Endothelial cell of umbilical vein (primary cell): ENCODE data around the gene APP. TPM values are rescaled to one million over a fixed set of nuclear protein-coding genes. Genes with fewer than 3 reads are reported as not detected.

Experiments
- BruUV-seq: library from RNA; stranded (reverse); fragments of 400-500 nt; replicated peaks from 2 replicates; lab custom pipeline; 2021; lab: Mats Ljungman, UMichigan
- CTCF ChIA-PET: fragments of 300-600, 350-600 bp; sonication (Branson Sonifier 250); formaldehyde crosslinking; loops from one replicate; lab custom pipeline; 2021; ENCODE audit warnings: antibody characterized with exemption, inconsistent platforms; lab: Charles Lee
- POLR2A ChIA-PET: fragments of 300-600, 350-600 bp; sonication (Branson Sonifier 250); formaldehyde crosslinking; loops from one replicate; lab custom pipeline; 2021; ENCODE audit warnings: antibody characterized with exemption, inconsistent platforms; lab: Charles Lee
- DNase-seq: peaks from one replicate; pipeline ENCODE4 v3.0.0-alpha.2; 2011; ENCODE audit warnings: low read depth, low spot score
- FAIRE-seq: peaks from 2 replicates; lab custom pipeline; 2011; peaks lifted over from hg19 to GRCh38; lab: Jason Lieb, UNC
- H2AFZ ChIP-seq: 2 replicates; pipeline ENCODE4 v1.6.0; 2012; ENCODE audit warnings: low read depth, low read length, control low read depth, inconsistent platforms
- H3K27ac ChIP-seq: 2 replicates; pipeline ENCODE4 v1.5.1; 2011; ENCODE audit warnings: low read depth, mild to moderate bottlenecking, control low read depth, low read length, moderate library complexity; ENCODE audit not compliant: insufficient read depth
- H3K27me3 ChIP-seq, 2 experiments: 2 replicates each; pipeline versions ENCODE4 v1.6.0 to v1.6.1; 2011; ENCODE audit warnings: low read length in 2 of 2, mixed read lengths in 1 of 2; ENCODE audit not compliant: control insufficient read depth in 2 of 2, insufficient read depth in 2 of 2
- H3K36me3 ChIP-seq, 2 experiments: 2 replicates in 1 of 2; 3 replicates in 1 of 2; pipeline ENCODE4 v1.5.1; 2011; ENCODE audit warnings: low read length in 2 of 2, mild to moderate bottlenecking in 1 of 2, moderate library complexity in 1 of 2; ENCODE audit not compliant: control insufficient read depth in 2 of 2, insufficient read depth in 2 of 2; ENCODE audit errors: extremely low read depth in 1 of 2
- H3K4me1 ChIP-seq: 3 replicates; pipeline ENCODE4 v1.5.1; 2011; ENCODE audit warnings: mild to moderate bottlenecking, low read length; ENCODE audit not compliant: control insufficient read depth, insufficient read depth; ENCODE audit errors: extremely low read depth
- H3K4me2 ChIP-seq: 2 replicates; pipeline ENCODE4 v1.6.1; 2011; ENCODE audit warnings: low read length, control low read depth, mixed read lengths; ENCODE audit not compliant: insufficient read depth
- H3K4me3 ChIP-seq, 3 experiments: fragments of 200-600 bp in 1 of 3; sonication (generic), shearing (Covaris generic) in 1 of 3; replicated peaks in 1 of 3; 2 replicates each; pipeline ENCODE4 v1.5.1; 2011 to 2016; ENCODE audit warnings: control low read depth in 3 of 3, low read length in 3 of 3, mild to moderate bottlenecking in 2 of 3, inconsistent platforms in 1 of 3, low read depth in 1 of 3, moderate library complexity in 1 of 3; ENCODE audit not compliant: insufficient read depth in 1 of 3
- H3K79me2 ChIP-seq: 2 replicates; pipeline ENCODE4 v1.6.0; 2012; ENCODE audit warnings: low read length, inconsistent platforms; ENCODE audit not compliant: control insufficient read depth, insufficient read depth
- H3K9ac ChIP-seq: replicated peaks from 2 replicates; pipeline ENCODE3; 2011; ENCODE audit warnings: low read length, control low read depth; ENCODE audit not compliant: insufficient read depth; ENCODE audit errors: extremely low read depth
- H3K9me1 ChIP-seq: replicated peaks from 3 replicates; pipeline ENCODE4 v1.6.0; 2011; ENCODE audit warnings: mild to moderate bottlenecking, low read length; ENCODE audit not compliant: control insufficient read depth, insufficient read depth; ENCODE audit errors: extremely low read depth
- H3K9me3 ChIP-seq: replicated peaks from 2 replicates; pipeline ENCODE4 v1.5.1; 2012; ENCODE audit warnings: low read length, inconsistent platforms; ENCODE audit not compliant: control insufficient read depth, insufficient read depth
- H4K20me1 ChIP-seq: replicated peaks from 2 replicates; pipeline ENCODE3; 2011; ENCODE audit warnings: mild to moderate bottlenecking, low read length; ENCODE audit not compliant: control insufficient read depth, insufficient read depth; ENCODE audit errors: extremely low read depth
- CTCF ChIP-seq, 2 donors: IDR thresholded peaks; 1 replicate in 1 of 2; 2 replicates in 1 of 2; pipeline ENCODE4 v1.5.1; 2011; ENCODE audit warnings: low read length in 2 of 2, mild to moderate bottlenecking in 2 of 2, moderate library complexity in 2 of 2, control low read depth in 1 of 2, inconsistent platforms in 1 of 2, low read depth in 1 of 2; ENCODE audit not compliant: insufficient read depth in 1 of 2; ENCODE audit errors: extremely low read depth in 1 of 2
- EZH2 ChIP-seq: IDR thresholded peaks from 2 replicates; pipeline ENCODE4 v1.6.1; 2012; ENCODE audit warnings: borderline replicate concordance, low read depth, mild to moderate bottlenecking, moderate library complexity, low read length, inconsistent platforms; ENCODE audit not compliant: severe bottlenecking
- FOS ChIP-seq: IDR thresholded peaks from 2 replicates; pipeline ENCODE4 v1.6.1; 2011; ENCODE audit warnings: mild to moderate bottlenecking, low read length, moderate library complexity, borderline replicate concordance; ENCODE audit not compliant: insufficient read depth
- GATA2 ChIP-seq: IDR thresholded peaks from 2 replicates; pipeline ENCODE4 v1.7.0; 2011; ENCODE audit warnings: low read depth, mild to moderate bottlenecking, moderate library complexity, mixed read lengths, low read length; ENCODE audit not compliant: insufficient read length, insufficient read depth
- JUN ChIP-seq: IDR thresholded peaks from 2 replicates; pipeline ENCODE4 v1.6.1; 2011; ENCODE audit warnings: borderline replicate concordance, low read depth; ENCODE audit not compliant: insufficient read length, insufficient read depth
- MAX ChIP-seq: IDR thresholded peaks from 2 replicates; pipeline ENCODE4 v1.6.1; 2011; ENCODE audit not compliant: insufficient read depth, insufficient read length
- MYC ChIP-seq: IDR thresholded peaks from one replicate; pipeline ENCODE4 v1.6.1; 2011; ENCODE audit warnings: mild to moderate bottlenecking, low read depth, low read length
- POLR2A ChIP-seq: IDR thresholded peaks from 2 replicates; pipeline ENCODE4 v1.6.1; 2012; ENCODE audit warnings: low read depth, mild to moderate bottlenecking, control low read depth, low read length
- POLR2AphosphoS5 ChIP-seq: IDR thresholded peaks from 2 replicates; pipeline ENCODE4 v1.6.1; 2012; ENCODE audit warnings: low read depth, mild to moderate bottlenecking, control low read depth, low read length, moderate library complexity; ENCODE audit not compliant: insufficient read depth
- dilution Hi-C: fragments of 300-500 bp; cut with MboI; formaldehyde crosslinking; loops from one replicate; pipeline ENCODE4 v1.15.0; 2019; ENCODE audit warnings: low sequenced_read_pairs; ENCODE audit not compliant: extremely low pct_ligation_motif_present
- intact Hi-C: fragments of 100-400 bp; cut with micrococcal nuclease; formaldehyde crosslinking; loops from one replicate; pipeline ENCODE4 v1.10.0; 2022
- polyA plus RNA-seq, 4 experiments: library from polyadenylated mRNA; depleted of rRNA in 3 of 4; stranded (reverse) in 3 of 4; unstranded in 1 of 4; fragments of >200 nt; gene quantifications; 2 replicates each; pipeline versions ENCODE4 v1.2.1 to v1.2.3, GENCODE V29; 2011 to 2012; ENCODE audit warnings: missing spikeins in 1 of 4
- total RNA-seq: library from RNA; stranded (reverse); gene quantifications from 2 replicates; pipeline ENCODE4 v1.2.3, GENCODE V29; 2021

APP gene
- total and polyA plus RNA-seq, 2 donors (not counting 3 experiments of a cell fraction or from before 2014, with no cell fraction given), result 914 to 928 TPM

- Histone ChIP-seq H3K4me1 (peaks cover 4% of the 10 kb centered on the region), H3K27me3 (no peaks in the 10 kb centered on the region), H3K4me3 (no peak overlapping the region), H3K9me1 (no peaks in the 10 kb centered on the region), H3K9me3 (no peaks in the 10 kb centered on the region), H2AFZ (no peak overlapping the region), H3K27ac (no peak overlapping the region), H3K79me2 (peaks cover 91% of the 10 kb centered on the region), H3K4me2 (no peak overlapping the region), H3K36me3 (peaks cover 3 to 8% of the 10 kb centered on the region in 2 experiments), H4K20me1 (peaks cover 5% of the 10 kb centered on the region), H3K9ac (no peak overlapping the region)
- intact Hi-C loops (no loop called here), dilution Hi-C loops (no loop called here)
- FAIRE-seq, result no peak
- TF ChIP-seq MYC, result no peak
- TF ChIP-seq POLR2AphosphoS5, result no peak
- TF ChIP-seq FOS, result no peak
- TF ChIP-seq MAX, result no peak
- POLR2A ChIA-PET, result no interaction called here
- DNase-seq, result no peak
- CTCF ChIA-PET, result interaction anchor here (1.2 to 1.4 kb wide), 2 partner anchors 132 to 142 kb away, joined by 3 to 4 read pairs; partner anchors contain the start of gene APP
- BruUV-seq, result no TSS peak
These were observed 142.9 kb downstream of the APP start for GRCh38 chr21:26027696-26028095.

DNA sequence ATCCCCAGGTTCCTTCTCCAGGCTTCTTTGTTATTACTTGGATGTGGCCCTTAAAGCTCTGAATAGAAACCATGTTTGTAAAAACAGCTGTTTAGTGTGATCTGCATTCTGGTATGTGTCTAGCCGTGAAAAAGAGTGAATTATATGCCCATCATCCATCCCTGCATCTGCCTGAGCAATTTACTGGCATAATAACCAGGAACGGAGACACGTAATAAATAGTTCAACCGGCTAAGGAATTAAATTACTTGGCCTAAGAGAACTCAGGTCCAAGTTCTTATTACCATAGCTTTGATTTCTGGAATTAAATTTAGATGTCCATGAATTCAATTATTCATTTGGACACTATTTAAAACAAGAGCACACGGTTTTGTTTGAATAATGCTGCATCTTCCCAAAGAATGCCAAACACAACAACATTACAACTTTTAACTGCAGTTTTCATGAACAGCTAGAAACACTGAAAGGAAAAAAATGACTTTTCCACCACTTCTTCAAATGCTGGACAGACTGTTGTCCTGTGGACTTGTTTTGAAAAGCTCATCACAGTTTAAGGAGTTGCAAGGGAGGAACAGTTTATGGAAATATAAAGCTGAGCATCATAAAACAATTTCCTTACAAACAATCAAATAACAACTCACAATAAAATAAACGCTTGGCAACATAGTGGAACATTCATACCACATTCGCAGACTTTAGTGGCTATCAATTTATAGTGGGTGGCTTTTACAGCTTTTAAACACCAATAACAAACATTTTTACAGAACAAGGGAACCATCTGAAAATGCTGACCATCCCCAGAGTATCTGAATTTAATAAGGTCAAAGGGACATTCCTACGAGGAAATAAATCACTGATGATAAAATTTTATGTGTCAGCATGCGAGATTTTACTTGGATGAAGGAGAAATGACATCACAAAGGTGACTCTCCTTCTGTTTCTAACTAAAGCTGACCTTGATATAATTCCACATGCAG is 144.7 kb downstream of the APP start:
- FAIRE-seq (no peak), DNase-seq (no peak)
- Histone ChIP-seq H3K36me3 (peaks cover 12 to 15% of the 10 kb centered on the region in 2 experiments), H2AFZ (no peak overlapping the region), H3K4me2 (no peak overlapping the region), H3K27me3 (no peaks in the 10 kb centered on the region), H3K9me1 (no peaks in the 10 kb centered on the region), H3K79me2 (peaks cover 88% of the 10 kb centered on the region), H3K9ac (no peak overlapping the region), H3K4me1 (peaks cover 4% of the 10 kb centered on the region), H4K20me1 (peaks cover 2% of the 10 kb centered on the region), H3K9me3 (no peaks in the 10 kb centered on the region), H3K4me3 (no peak overlapping the region), H3K27ac (no peak overlapping the region)
- no peak for TF ChIP-seq POLR2A
- TF ChIP-seq EZH2, result no peak
- TF ChIP-seq MAX, result no peak
- TF ChIP-seq MYC, result no peak
- no peak for TF ChIP-seq JUN
- no peak for TF ChIP-seq GATA2
- no peak for TF ChIP-seq FOS
- no peak for TF ChIP-seq POLR2AphosphoS5
- TF ChIP-seq CTCF (IDR thresholded peaks at IDR 0.05; ENCODE audit: extremely low read depth in 1 of 2, insufficient read depth in 1 of 2, low read depth in 1 of 2, low read length in 2 of 2), result no peak
- BruUV-seq, result no TSS peak
- POLR2A ChIA-PET, result no interaction called here
- dilution Hi-C loops (no loop called here), intact Hi-C loops (no loop called here)
- CTCF ChIA-PET, result interaction anchor here (1.1 kb wide), 1 partner anchor 31 kb away, joined by 3 read pairs; no protein-coding TSS in a partner anchor
